Vagina (tissue), 2 donors: ENCODE measurements around the gene DEGS2.
"Not testable (repeated sequence)": the region's sequence is repeated elsewhere in the genome, so short reads cannot be mapped to it uniquely, and the experiment has no call there.

Experiments
- CTCF ChIP-seq, 3 experiments: fragments of 450-650 bp in 2 of 3; fragments of 200-600 bp in 1 of 3; sonication (generic) in 1 of 3; IDR thresholded peaks; one replicate each; pipeline ENCODE4 v1.5.1; 2017 to 2019; ENCODE audit warnings: antibody characterized with exemption in 3 of 3, mild to moderate bottlenecking in 2 of 3, moderate library complexity in 2 of 3
- POLR2A ChIP-seq, 2 donors: fragments of 450-650 bp; IDR thresholded peaks; one replicate each; pipeline ENCODE4 v1.6.1; 2017; ENCODE audit warnings: antibody characterized with exemption in 2 of 2, mild to moderate bottlenecking in 2 of 2, moderate library complexity in 2 of 2
- POLR2AphosphoS5 ChIP-seq, 2 donors: sonication (generic); formaldehyde crosslinking; IDR thresholded peaks; one replicate each; pipeline ENCODE4 v1.9.0; 2017; ENCODE audit warnings: antibody characterized with exemption in 2 of 2, mild to moderate bottlenecking in 2 of 2, low read depth in 1 of 2; ENCODE audit not compliant: insufficient read depth in 1 of 2

- not testable (repeated sequence) for TF ChIP-seq CTCF (IDR thresholded peaks at IDR 0.05); POLR2A (IDR thresholded peaks at IDR 0.05); POLR2AphosphoS5 (IDR thresholded peaks at IDR 0.05; ENCODE audit: insufficient read depth in 1 of 2, low read depth in 1 of 2)
Measured at GRCh38 chr14:100207588-100207987, 48.1 kb upstream of the DEGS2 start.
